Endothelial cell of umbilical vein (primary cell): ENCODE measurements around the gene CCDC74A.

Experiments
- POLR2A ChIP-seq: IDR thresholded peaks from 2 replicates; pipeline ENCODE4 v1.6.1; 2012; ENCODE audit warnings: low read depth, mild to moderate bottlenecking, control low read depth, low read length
- POLR2AphosphoS5 ChIP-seq: IDR thresholded peaks from 2 replicates; pipeline ENCODE4 v1.6.1; 2012; ENCODE audit warnings: low read depth, mild to moderate bottlenecking, control low read depth, low read length, moderate library complexity; ENCODE audit not compliant: insufficient read depth

DNA sequence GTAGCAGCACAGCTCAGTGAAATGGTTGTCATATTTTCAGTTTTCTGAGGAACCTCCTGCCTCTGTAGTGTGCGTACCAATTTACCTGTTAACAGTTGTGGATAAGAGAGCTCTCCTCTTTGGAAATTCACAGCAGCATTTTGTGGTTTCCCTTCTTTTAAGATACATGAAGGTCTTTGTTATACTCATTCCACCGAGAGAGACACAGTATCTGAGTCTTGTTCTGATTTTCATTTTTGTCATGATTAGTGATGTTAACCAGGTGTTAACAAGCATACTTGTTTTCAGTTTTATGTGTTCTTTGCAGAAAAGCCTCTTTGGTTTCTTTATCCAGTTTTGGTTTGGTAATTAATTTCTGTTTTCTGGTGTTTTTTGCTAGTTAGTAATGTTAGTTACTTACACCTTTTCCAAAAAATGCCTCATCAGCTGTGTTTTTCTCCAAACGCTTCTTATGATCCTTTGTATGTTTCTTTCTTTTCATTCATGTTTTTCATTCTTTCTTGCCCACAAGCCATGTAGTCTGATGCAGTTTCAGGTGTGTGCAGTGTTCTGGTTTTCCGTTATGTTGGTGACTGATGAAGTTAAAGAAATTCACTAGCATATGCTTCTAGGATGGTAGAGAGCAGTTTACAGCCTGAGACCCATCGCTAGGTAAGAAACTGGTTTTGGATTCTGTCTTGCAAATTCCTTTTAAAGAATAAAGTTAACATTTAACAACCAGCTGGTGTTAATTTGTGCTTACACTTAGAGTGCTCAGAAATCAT is 30.1 kb downstream of the CCDC74A start:
- TF ChIP-seq POLR2A: no peak
- no peak for TF ChIP-seq POLR2AphosphoS5
